ENCODE results near the gene EPN2. TPM values are rescaled to one million over a fixed set of nuclear protein-coding genes. Genes with fewer than 3 reads are reported as not detected.

The EPN2 gene
- total and polyA plus RNA-seq, 10 of the 15 experiments (the other 5 are each of a cell fraction or from before 2014, with no cell fraction given) = 0.26 to 8.4 (median 4.7) TPM

GRCh38 chr17:19261426-19261825, 24.3 kb downstream of the EPN2 start:
- in situ Hi-C loops (cut with MboI) = no loop called here
- Histone ChIP-seq H3K4me2 (ENCODE audit: control insufficient read depth, insufficient read depth) (no peak overlapping the region), H3K9me3 (replicated peaks; ENCODE audit: control insufficient read depth, insufficient read depth, low read length) (no peaks in the 10 kb centered on the region), H2AFZ (ENCODE audit: control insufficient read depth, low read depth, low read length) (no peak overlapping the region), H3K36me3 (ENCODE audit: control insufficient read depth in 2 of 2, insufficient read depth in 2 of 2, low read length in 1 of 2) (no peaks in the 10 kb centered on the region), H4K20me1 (ENCODE audit: control insufficient read depth, insufficient read depth) (no peaks in the 10 kb centered on the region), H3K9ac (ENCODE audit: control insufficient read depth, insufficient read depth, low read length) (no peak overlapping the region), H3K27me3 (replicated peaks in 1 of 2; ENCODE audit: control insufficient read depth in 2 of 2, insufficient read depth in 2 of 2, low read length in 1 of 2) (no peaks in the 10 kb centered on the region), H3K27ac (ENCODE audit: control insufficient read depth, insufficient read depth) (no peak overlapping the region), H3K4me1 (ENCODE audit: control insufficient read depth, insufficient read depth, low read length) (no peaks in the 10 kb centered on the region), H3K4me3 (no peak overlapping the region), H3K79me2 (ENCODE audit: control insufficient read depth, insufficient read depth, low read length) (no peaks in the 10 kb centered on the region)
- no TSS peak for BruUV-seq (replicated peaks)
- SMC1A ChIA-PET (ENCODE audit: uncharacterized antibody, unreplicated experiment) = no interaction called here
- intact Hi-C loops (cut with micrococcal nuclease; ENCODE audit: unreplicated experiment) = no loop called here
- no peak for FAIRE-seq
- 96% methylated on average over 2 of the region's 2 CpGs for WGBS (ENCODE audit: insufficient coverage, insufficient replicate concordance, low lambda C conversion rate, missing lambda C conversion rate)
- no peak for ATAC-seq
- RAD21 ChIA-PET (ENCODE audit: unreplicated experiment) = no interaction called here
- POLR2A ChIA-PET = no interaction called here
- DNase-seq (ENCODE audit: low read depth, low spot score) = no peak
- CTCF ChIA-PET = no interaction called here
- TF ChIP-seq STAT3 (IDR thresholded peaks at IDR 0.05; ENCODE audit: low read depth, low read length) (no peak), NFYB (IDR thresholded peaks at IDR 0.05; ENCODE audit: insufficient read depth, low read depth, low read length) (no peak), ELK1 (IDR thresholded peaks at IDR 0.05; ENCODE audit: low read depth, low read length) (no peak), TAF1 (IDR thresholded peaks at IDR 0.05; ENCODE audit: borderline replicate concordance, low read depth, low read length) (no peak), SRF (IDR thresholded peaks at IDR 0.05; ENCODE audit: low read depth in 2 of 2, low read length in 2 of 2) (no peak), EZH2 (IDR thresholded peaks at IDR 0.05; ENCODE audit: borderline replicate concordance, control insufficient read depth, low read depth, low read length) (no peak), ATF3 (IDR thresholded peaks at IDR 0.05; ENCODE audit: borderline replicate concordance, extremely low read depth, low read depth, low read length) (no peak), HDGF (IDR thresholded peaks at IDR 0.05) (no peak), ESRRA (IDR thresholded peaks at IDR 0.05; ENCODE audit: low read length) (no peak), ZNF217 (IDR thresholded peaks at IDR 0.05) (no peak), BCLAF1 (IDR thresholded peaks at IDR 0.05) (no peak), ATF7 (IDR thresholded peaks at IDR 0.05; ENCODE audit: low read depth) (no peak), E2F4 (IDR thresholded peaks at IDR 0.05; ENCODE audit: low read depth, low read length) (no peak), E2F8 (IDR thresholded peaks at IDR 0.05; ENCODE audit: low read depth, partially characterized antibody) (no peak), PAX5 (IDR thresholded peaks at IDR 0.05; ENCODE audit: borderline replicate concordance, low read depth, low read length) (no peak), ZNF207 (IDR thresholded peaks at IDR 0.05; ENCODE audit: borderline replicate concordance) (no peak), SREBF2 (IDR thresholded peaks at IDR 0.05; ENCODE audit: low read length) (no peak)

Measured in GM12878 (cell line).